HTR-8/SVneo (cell line): ENCODE results near the gene HLX.

Experiments used
- DNase-seq: peaks from one replicate; pipeline ENCODE4 v3.0.0; 2011; ENCODE audit warnings: low spot score, mixed read lengths; ENCODE audit not compliant: insufficient read length
- FAIRE-seq: peaks from 2 replicates; lab custom pipeline; 2011; peaks lifted over from hg19 to GRCh38; lab: Jason Lieb, UNC

HLX gene, protein sequence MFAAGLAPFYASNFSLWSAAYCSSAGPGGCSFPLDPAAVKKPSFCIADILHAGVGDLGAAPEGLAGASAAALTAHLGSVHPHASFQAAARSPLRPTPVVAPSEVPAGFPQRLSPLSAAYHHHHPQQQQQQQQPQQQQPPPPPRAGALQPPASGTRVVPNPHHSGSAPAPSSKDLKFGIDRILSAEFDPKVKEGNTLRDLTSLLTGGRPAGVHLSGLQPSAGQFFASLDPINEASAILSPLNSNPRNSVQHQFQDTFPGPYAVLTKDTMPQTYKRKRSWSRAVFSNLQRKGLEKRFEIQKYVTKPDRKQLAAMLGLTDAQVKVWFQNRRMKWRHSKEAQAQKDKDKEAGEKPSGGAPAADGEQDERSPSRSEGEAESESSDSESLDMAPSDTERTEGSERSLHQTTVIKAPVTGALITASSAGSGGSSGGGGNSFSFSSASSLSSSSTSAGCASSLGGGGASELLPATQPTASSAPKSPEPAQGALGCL

DNA sequence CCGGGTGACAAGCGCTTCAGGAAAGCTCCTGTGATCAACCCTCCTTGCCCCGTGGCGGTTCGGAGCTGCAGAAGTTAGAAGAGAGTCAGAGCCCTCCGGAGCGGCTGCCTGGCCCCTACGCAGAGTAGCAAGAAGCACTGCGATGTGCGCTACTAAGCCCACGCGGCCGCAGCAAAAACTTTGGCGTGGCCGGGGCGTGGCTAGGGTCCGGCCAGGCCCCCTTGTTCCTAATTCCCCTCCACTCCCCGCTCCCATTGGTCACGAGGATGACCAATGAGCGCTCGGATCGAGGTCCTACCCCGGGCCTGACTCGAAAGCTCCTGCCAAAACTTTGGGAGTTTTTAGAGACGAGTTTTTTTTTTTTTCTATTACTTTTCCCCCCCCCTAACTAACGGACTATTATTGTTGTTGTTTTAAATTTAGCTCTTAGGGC, at the start of gene HLX:
TSS of gene HLX (plus strand) at position 368 of the 433 bp plus-strand sequence. CDS start 415 bp downstream, outside the sequence.
- FAIRE-seq (peak; percentile 60), DNase-seq (peak; percentile 97)

DNA sequence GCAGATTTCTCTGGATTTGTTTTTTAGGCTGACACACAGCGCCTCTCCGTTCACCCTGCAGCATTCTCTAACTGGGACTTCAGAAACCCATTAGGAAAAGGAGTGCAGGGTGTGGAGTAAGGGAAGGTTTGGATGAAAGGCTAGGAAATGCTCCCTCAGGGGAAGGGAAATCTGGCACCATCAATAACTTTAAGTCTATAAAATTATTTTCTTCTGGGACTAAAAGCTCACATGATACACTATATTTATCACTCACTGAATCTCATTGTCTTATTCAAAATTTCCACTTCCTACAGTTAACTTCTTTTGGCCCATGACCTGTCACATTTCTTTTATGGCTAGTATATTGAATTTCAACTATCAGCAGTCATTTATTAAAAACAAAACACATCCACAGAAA, 45.8 kb upstream of the HLX start:
- DNase-seq (no peak), FAIRE-seq (no peak)

DNA sequence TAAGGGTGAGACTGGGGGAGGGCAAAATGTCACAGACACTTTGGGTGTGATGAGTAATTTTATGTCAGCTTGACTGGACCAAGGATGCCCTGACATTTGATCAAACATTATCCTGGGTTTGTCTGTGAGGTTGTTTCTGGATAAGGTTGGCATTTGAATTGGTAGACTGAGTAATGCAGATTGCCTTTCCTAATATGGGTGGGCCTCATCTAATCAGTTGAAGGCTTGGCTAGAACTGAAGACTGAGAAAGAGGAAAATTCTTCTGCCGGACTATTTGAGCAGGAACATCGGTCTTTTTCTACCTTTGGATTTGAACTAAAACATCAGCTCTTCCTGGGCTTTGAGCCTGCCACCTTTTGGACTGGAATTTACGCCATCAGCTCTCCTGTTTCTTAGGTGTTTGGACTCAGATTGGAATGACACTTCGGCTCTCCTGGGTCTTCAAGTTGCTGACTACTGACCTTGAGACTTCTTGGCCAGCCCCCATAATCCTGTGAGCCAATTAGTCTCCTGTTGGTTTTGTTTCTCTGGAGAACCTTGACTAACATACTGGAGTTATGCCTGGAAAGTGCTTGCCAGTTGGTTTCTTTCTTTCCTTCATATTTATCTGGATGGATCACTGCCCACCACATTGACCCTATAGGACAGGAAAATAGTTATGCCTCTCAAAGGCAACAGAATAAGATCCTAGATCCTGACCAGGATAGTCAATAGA, 44.9 kb upstream of the HLX start:
- DNase-seq (no peak), FAIRE-seq (no peak)

- no peak for FAIRE-seq
- DNase-seq = no peak
These were observed 40.7 kb upstream of the HLX start for GRCh38 chr1:220838578-220838977.

DNA sequence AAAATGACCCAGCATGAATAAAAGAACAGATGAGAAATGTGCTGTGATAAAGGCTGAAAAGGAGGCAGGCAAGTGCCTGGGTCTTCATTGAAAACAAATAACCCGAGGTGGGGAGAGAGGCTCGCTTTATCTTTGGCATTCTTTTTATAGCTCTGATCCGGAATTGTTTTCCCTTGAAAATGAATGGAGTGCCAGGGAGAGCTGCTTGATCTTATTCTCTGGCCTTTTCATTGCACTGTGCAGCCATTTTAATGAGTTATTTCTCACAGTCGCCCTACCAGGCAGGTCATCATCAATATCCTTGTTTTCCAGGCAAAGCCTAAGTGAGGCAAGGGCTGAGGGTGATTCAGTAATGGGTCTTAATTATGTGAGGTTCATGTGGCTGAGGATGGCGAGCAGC, 39.8 kb upstream of the HLX start:
- no peak for DNase-seq
- no peak for FAIRE-seq

GRCh38 chr1:220841293-220841692, 38.0 kb upstream of the HLX start:
- FAIRE-seq (no peak), DNase-seq (no peak)

DNA sequence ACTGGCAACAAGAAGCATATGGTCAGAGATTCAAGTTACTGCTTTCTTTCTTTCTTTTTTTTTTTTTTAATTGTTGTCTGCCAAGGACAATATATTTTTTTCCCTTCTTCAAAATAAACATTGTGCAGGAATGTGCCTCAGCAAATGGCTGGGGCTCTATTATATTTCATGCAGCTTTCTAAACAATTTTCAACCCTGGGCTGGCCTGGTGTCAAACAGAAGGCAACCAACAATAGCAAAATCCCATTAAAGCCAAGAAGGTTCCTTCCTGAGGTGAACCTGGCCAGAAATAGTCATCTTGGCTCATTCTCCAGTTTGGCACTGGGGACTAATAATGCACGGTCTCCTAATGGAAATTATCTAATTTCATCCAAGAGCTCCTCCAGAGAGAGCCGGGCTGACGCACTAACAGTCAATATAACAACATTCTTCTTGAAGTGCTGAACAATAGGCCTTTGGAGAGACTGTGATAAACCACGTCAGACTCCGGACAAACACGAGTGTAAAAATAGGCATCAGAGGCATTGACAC, 35.7 kb upstream of the HLX start:
- DNase-seq (no peak), FAIRE-seq (no peak)

DNA sequence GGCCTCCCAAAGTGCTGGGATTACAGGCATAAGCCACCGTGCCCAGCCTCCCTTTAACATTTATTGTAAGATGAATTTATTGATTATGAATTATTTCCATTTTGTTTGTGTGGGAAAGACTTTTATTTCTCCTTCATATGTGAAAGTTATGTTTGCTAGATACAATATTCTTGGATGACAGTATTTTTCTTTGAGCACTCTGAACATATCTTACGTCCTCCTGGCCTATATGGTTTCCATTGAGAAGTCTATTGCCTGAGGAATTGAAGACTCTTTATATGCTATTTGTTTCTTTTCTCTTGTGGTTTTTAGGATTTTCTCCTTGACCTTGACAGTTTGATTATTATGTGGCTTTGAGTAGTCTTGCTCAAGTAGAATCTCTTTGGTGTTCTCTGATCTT, 26.8 kb upstream of the HLX start:
- FAIRE-seq (no peak), DNase-seq (no peak)

DNA sequence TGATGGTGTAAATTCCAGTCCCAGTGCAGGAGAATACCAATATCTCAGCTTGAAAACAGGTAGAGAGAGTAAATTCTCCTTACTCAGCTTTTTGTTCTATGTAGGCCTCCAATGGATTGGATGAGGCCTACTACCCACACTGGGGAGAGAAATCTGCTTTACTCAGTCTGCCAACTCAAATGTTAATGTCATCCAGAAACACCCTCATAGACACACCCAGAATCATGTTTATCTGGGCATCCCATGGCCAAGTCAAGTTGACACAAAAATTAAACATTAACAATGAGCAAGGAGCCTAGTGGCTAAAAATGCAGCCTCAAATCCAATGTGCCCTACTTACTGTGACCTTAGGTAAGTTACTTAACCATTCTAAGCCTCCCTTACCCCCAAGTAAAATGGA, 6.9 kb upstream of the HLX start:
- no peak for FAIRE-seq

DNA sequence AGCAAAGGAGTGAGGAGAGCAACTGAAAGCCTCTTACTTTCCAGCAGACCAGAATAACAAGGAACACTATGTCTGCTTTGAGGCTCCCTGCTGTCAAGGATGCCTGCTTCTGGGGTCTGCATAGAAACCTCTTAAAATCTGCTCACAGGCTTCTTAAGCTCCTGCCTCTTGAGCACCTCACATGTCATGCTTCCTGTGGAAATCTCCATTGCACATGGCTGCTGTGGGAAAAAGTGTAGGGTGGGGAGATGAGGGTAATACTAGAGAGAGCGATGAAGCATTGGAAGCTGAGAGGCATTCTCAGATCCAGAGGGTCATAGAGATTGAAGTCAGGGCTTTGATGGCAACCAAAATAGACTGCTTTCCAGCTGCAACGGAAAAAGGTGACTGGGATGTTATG, 6.2 kb upstream of the HLX start:
- FAIRE-seq = no peak

More for the DNA sequence above, 6.9 kb upstream of the HLX start:
- DNase-seq = no peak

GRCh38 chr1:220873868-220874655, 5.2 kb upstream of the HLX start:
- FAIRE-seq (no peak), DNase-seq (peak; percentile 65)

More for the DNA sequence above, 6.2 kb upstream of the HLX start:
- DNase-seq = no peak

DNA sequence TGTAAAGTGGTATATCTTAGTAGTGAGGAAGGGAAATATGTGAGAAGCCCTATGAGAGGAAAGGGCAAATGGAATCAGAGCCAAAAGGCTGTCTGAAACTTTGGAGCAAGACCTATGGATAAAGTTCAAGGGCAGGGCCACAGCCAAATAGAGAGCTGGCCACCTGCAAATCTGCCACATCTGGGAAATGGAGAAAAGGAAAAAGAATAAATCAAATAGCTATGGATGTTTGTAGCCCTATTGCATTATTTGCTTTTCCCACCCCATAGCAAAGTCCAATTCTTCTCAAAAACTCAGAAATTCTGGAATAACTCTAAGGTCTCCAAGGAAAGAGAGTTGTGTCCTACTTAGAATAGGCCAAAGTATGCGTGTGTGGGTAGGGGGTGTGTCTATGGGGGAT, 4.0 kb upstream of the HLX start:
- DNase-seq = no peak
- FAIRE-seq = no peak

- DNase-seq (no peak), FAIRE-seq (no peak)
These were observed 2.5 kb upstream of the HLX start for GRCh38 chr1:220876511-220877376.

DNA sequence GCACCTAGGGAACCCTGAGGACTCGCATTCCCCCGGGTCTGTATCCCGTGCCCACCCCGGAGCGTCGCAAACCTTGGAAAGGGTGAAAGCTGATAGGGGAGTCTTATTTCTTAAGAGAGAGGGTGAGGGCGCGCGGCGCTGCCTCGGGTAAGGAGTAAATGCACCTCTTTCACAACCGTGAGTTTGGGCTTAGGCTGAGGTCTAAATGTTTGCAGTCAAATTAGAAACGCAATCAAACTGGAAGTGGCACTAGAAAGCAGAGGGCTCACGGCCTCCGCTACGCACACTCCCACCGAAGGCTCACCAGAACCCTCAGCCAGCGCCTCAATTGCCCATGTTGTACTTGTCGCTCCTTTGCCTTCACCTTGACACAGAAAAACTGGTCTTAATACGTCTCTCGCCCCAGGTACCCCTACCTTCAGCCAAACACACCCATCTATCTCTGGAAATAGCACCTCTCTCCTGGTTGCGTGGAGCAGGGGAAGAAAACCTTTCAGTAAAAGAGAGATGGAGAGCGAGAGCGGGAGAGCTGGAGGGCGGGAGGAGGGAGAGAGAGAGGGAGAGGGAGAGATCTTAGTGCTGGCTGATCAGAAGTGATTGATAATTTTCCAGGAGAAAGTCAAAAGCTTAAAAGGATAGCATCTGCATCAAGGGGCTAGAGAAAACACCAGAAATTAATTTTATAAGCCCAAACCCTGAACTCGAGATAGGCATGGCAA, 1.7 kb upstream of the HLX start:
- FAIRE-seq = no peak
- no peak for DNase-seq

DNA sequence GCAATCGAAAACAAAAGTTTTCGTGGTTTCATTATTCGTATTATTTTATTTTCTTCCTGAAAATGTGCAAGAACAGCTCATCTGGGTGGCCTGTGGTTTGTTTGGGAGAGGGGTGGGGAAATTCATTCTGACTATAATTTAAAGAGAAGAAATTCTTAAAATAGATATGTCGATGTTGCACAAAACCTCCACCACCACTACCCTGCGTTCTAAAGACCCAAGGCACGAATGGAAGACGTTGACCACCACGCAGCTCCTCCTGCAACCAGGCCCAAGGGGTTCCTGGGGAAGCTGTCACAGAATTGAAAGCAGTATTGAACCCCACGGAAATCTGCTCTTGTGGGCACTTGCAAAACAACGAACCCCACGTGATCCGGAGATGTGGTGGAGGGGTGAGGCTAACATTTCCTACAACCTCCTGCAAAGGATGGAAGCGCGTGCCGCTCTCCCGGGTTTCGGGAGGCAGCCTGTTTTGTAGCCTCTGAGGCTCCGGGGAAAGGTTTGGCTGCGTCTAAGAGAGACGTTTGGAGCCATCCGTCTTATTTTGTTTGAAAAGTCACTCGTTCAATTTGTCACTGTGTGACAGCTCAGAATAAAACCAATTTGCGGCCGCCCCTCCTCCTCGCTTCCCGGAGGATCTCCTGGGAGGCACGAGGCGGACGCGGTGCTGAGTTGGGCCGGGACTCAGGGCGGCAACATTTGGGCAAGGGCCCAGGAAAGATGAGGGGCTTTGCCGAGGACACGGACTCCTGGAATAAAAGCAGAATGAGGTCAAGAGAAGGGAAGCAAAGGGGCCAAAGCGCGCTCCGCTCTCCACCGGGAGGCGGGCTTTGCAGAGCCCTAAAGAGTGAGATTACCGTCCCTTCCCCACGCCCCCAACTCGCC, 810 bp upstream of the HLX start:
- DNase-seq = no peak
- no peak for FAIRE-seq

DNA sequence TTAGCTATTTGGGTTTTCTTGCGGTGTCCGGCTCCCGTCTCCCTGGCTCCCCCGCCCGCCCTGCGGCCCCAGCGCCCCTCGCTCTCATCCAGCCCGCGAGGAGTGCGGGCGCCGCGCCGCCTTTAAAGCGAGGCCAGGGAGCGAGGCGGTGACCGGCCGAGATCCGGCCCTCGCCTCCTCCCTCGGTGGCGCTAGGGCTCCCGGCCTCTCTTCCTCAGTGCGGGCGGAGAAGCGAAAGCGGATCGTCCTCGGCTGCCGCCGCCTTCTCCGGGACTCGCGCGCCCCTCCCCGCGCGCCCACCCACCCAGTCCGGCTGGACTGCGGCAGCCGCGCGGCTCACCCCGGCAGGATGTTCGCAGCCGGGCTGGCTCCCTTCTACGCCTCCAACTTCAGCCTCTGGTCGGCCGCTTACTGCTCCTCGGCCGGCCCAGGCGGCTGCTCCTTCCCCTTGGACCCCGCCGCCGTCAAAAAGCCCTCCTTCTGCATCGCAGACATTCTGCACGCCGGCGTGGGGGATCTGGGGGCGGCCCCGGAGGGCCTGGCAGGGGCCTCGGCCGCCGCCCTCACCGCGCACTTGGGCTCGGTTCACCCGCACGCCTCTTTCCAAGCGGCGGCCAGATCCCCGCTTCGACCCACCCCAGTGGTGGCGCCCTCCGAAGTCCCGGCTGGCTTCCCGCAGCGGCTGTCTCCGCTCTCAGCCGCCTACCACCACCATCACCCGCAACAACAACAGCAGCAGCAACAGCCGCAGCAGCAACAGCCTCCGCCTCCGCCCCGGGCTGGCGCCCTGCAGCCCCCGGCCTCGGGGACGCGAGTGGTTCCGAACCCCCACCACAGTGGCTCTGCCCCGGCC, 492 bp downstream of the HLX start:
- DNase-seq (peak; percentile 35), FAIRE-seq (no peak)

DNA sequence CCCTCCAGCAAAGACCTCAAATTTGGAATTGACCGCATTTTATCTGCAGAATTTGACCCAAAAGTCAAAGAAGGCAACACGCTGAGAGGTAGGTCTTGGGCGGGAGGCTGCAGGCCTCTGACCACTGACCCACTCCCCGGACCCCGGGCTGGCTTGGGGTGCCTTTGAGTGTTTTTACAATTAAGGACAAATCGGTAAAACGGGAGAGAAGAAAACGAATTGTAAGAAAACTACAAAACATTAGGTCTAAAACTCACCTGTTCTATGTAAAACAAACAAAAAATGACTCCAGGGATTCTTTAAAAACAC, 1.1 kb downstream of the HLX start:
- FAIRE-seq (no peak), DNase-seq (no peak)
